OCI-LY3 (cell line): ENCODE data around the gene ROR1.

Experiments used
- H2AFZ ChIP-seq: fragments of 200-600, 300-600 bp; shearing (Covaris generic); 2 replicates; pipeline ENCODE4 v1.6.0; 2014; ENCODE audit warnings: antibody characterized with exemption, low read depth, low read length
- H3K27ac ChIP-seq: fragments of 200-600, 300-600 bp; sonication (generic); 2 replicates; pipeline ENCODE4 v1.5.1; 2014; ENCODE audit warnings: mild to moderate bottlenecking, low read length, moderate library complexity, mixed read lengths
- H3K27me3 ChIP-seq: fragments of 200-600, 300-600 bp; sonication (generic); 2 replicates; pipeline ENCODE4 v1.6.1; 2014; ENCODE audit warnings: low read depth, low read length, mixed read lengths
- H3K36me3 ChIP-seq: fragments of 200-600, 300-600 bp; sonication (generic); replicated peaks from 2 replicates; pipeline ENCODE3; 2014; ENCODE audit warnings: low read depth, low read length, mixed read lengths
- H3K4me1 ChIP-seq: fragments of 300-600, 200-600 bp; sonication (generic); 2 replicates; pipeline ENCODE4 v1.6.1; 2014; ENCODE audit warnings: low read length, mixed read lengths
- H3K4me2 ChIP-seq: fragments of 200-600, 300-600 bp; sonication (generic); 2 replicates; pipeline ENCODE4 v1.6.1; 2014; ENCODE audit warnings: low read length, mixed read lengths
- H3K4me3 ChIP-seq: fragments of 300-600, 200-600 bp; sonication (generic); 2 replicates; pipeline ENCODE4 v1.5.1; 2014; ENCODE audit warnings: antibody characterized with exemption, mild to moderate bottlenecking, low read length, moderate library complexity
- H3K79me2 ChIP-seq: fragments of 300-600, 200-600 bp; shearing (Covaris generic); 2 replicates; pipeline ENCODE4 v1.6.1; 2014; ENCODE audit warnings: mild to moderate bottlenecking, low read length, mixed read lengths
- H3K9ac ChIP-seq: fragments of 300-600, 200-600 bp; shearing (Covaris generic); 2 replicates; pipeline ENCODE4 v1.6.0; 2014; ENCODE audit warnings: mild to moderate bottlenecking, low read length, moderate library complexity
- H3K9me3 ChIP-seq: fragments of 200-600, 300-600 bp; shearing (Covaris generic); 2 replicates; pipeline ENCODE4 v1.6.1; 2014; ENCODE audit warnings: low read length, mixed read lengths; ENCODE audit not compliant: insufficient read depth
- H4K20me1 ChIP-seq: fragments of 200-600, 300-600 bp; sonication (generic); 2 replicates; pipeline ENCODE4 v1.6.1; 2016; ENCODE audit warnings: low read length, mixed read lengths; ENCODE audit not compliant: insufficient read depth
- EZH2phosphoT487 ChIP-seq: fragments of 200-600 bp; shearing (Covaris generic); IDR thresholded peaks from 2 replicates; pipeline ENCODE4 v1.6.1; 2018; ENCODE audit warnings: antibody characterized with exemption, mixed run types, low read depth
- TF ChIP-seq, protein P1 (sequence below): fragments of 200-600, 300-600 bp; sonication (generic); IDR thresholded peaks from 2 replicates; pipeline ENCODE4 v1.5.1; 2014; ENCODE audit warnings: antibody characterized with exemption, low read length, low read depth

Gene ROR1

DNA sequence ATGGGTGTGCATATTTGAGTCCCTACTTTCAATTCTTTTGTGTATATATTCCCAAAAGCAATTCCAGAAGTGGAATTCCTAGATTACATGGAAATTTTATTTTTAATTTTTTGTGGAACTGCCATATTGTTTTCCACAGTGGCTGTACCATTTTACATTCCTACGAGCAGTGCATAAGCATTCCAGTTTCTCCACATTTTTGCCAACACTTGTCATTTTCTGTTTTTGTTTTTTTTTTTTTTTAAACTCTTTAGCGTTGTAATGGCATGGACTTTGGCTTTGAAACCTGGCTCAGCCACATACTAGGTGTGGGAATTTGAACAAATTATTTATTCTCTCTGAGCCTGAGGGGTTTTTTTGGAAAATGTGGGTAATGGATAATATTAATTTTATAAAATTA, 215.1 kb downstream of the ROR1 start:
- Histone ChIP-seq H3K9ac (no peak overlapping the region), H4K20me1 (no peaks in the 10 kb centered on the region), H3K27me3 (no peaks in the 10 kb centered on the region), H3K79me2 (no peaks in the 10 kb centered on the region), H3K27ac (no peak overlapping the region), H3K4me3 (no peak overlapping the region), H3K9me3 (no peaks in the 10 kb centered on the region), H3K4me1 (no peaks in the 10 kb centered on the region), H3K4me2 (no peak overlapping the region), H3K36me3 (no peaks in the 10 kb centered on the region), H2AFZ (no peak overlapping the region)
- TF ChIP-seq EZH2phosphoT487: no peak
- TF ChIP-seq, protein P1, sequence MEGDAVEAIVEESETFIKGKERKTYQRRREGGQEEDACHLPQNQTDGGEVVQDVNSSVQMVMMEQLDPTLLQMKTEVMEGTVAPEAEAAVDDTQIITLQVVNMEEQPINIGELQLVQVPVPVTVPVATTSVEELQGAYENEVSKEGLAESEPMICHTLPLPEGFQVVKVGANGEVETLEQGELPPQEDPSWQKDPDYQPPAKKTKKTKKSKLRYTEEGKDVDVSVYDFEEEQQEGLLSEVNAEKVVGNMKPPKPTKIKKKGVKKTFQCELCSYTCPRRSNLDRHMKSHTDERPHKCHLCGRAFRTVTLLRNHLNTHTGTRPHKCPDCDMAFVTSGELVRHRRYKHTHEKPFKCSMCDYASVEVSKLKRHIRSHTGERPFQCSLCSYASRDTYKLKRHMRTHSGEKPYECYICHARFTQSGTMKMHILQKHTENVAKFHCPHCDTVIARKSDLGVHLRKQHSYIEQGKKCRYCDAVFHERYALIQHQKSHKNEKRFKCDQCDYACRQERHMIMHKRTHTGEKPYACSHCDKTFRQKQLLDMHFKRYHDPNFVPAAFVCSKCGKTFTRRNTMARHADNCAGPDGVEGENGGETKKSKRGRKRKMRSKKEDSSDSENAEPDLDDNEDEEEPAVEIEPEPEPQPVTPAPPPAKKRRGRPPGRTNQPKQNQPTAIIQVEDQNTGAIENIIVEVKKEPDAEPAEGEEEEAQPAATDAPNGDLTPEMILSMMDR: no peak

GRCh38 chr1:63991685-63992084, 217.9 kb downstream of the ROR1 start:
- no peak overlapping the region for H2AFZ ChIP-seq
- no peaks in the 10 kb centered on the region for H3K9me3 ChIP-seq
- no peaks in the 10 kb centered on the region for H3K79me2 ChIP-seq
- no peak for TF ChIP-seq EZH2phosphoT487
- TF ChIP-seq, protein P1: no peak
- no peak overlapping the region for H3K27ac ChIP-seq
- no peak overlapping the region for H3K4me3 ChIP-seq
- H3K36me3 ChIP-seq: no peaks in the 10 kb centered on the region
- no peaks in the 10 kb centered on the region for H3K4me1 ChIP-seq
- H4K20me1 ChIP-seq: no peaks in the 10 kb centered on the region
- H3K4me2 ChIP-seq: no peak overlapping the region
- no peak overlapping the region for H3K9ac ChIP-seq
- no peaks in the 10 kb centered on the region for H3K27me3 ChIP-seq

- H3K4me2 ChIP-seq: no peak overlapping the region
- H3K9ac ChIP-seq: no peak overlapping the region
- H3K4me1 ChIP-seq: no peaks in the 10 kb centered on the region
- no peak overlapping the region for H3K4me3 ChIP-seq
- H2AFZ ChIP-seq: no peak overlapping the region
- no peaks in the 10 kb centered on the region for H4K20me1 ChIP-seq
- no peak overlapping the region for H3K27ac ChIP-seq
- H3K9me3 ChIP-seq: no peaks in the 10 kb centered on the region
- H3K79me2 ChIP-seq: no peaks in the 10 kb centered on the region
- H3K36me3 ChIP-seq: no peaks in the 10 kb centered on the region
- no peaks in the 10 kb centered on the region for H3K27me3 ChIP-seq
- TF ChIP-seq, protein P1: no peak
- TF ChIP-seq EZH2phosphoT487: no peak
These were observed 226.2 kb downstream of the ROR1 start for GRCh38 chr1:64000021-64000420.

DNA sequence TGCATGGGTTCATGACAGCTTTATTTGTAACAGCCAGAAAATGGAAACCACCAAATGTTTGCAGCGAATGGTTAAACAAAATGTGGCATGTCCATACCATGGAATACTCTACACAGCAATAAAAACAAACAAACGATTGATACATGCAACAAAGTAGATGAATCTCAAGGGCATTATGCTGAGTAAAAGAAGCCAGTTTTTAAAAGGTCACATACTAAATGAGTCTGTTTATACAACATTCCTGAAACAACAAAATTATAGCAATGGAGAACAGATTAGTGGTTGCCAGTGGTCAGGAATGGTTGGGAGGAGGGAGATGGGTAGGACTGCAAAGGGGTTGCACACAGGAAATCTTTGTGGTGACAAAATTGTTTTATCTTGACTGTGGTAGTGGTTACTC, 227.2 kb downstream of the ROR1 start:
- Histone ChIP-seq H2AFZ (no peak overlapping the region), H3K9ac (no peak overlapping the region), H3K79me2 (no peaks in the 10 kb centered on the region), H3K27me3 (no peaks in the 10 kb centered on the region), H3K9me3 (no peaks in the 10 kb centered on the region), H3K36me3 (no peaks in the 10 kb centered on the region), H4K20me1 (no peaks in the 10 kb centered on the region), H3K4me1 (no peaks in the 10 kb centered on the region), H3K27ac (no peak overlapping the region), H3K4me2 (no peak overlapping the region), H3K4me3 (no peak overlapping the region)
- TF ChIP-seq, protein P1: no peak
- no peak for TF ChIP-seq EZH2phosphoT487
